Chondrocyte (in vitro differentiated cells): Measurements from ENCODE around the gene TMEM145. TPM values are rescaled to one million over a fixed set of nuclear protein-coding genes. Genes with fewer than 3 reads are reported as not detected.

Experiments
- DNase-seq: peaks from one replicate; pipeline ENCODE4 v3.0.0; 2021; ENCODE audit warnings: mixed read lengths, low spot score
- H3K27ac Mint-ChIP-seq: one replicate; pipeline ENCODE4 v1.8.0; 2021; ENCODE audit warnings: mild to moderate bottlenecking, moderate library complexity, mixed read lengths; ENCODE audit not compliant: unreplicated experiment
- H3K27me3 Mint-ChIP-seq: 2 replicates; pipeline ENCODE4 v1.8.0; 2021; ENCODE audit warnings: low read depth, mixed read lengths
- H3K36me3 Mint-ChIP-seq: 2 replicates; pipeline ENCODE4 v1.8.0; 2021; ENCODE audit warnings: low read depth, mixed read lengths
- H3K4me1 Mint-ChIP-seq: 2 replicates; pipeline ENCODE4 v1.8.0; 2021; ENCODE audit warnings: low read depth, mild to moderate bottlenecking, mixed read lengths
- H3K4me3 Mint-ChIP-seq: one replicate; pipeline ENCODE4 v1.8.0; 2021; ENCODE audit warnings: mild to moderate bottlenecking, moderate library complexity, mixed read lengths; ENCODE audit not compliant: unreplicated experiment
- H3K9me3 Mint-ChIP-seq: 2 replicates; pipeline ENCODE4 v1.8.0; 2021; ENCODE audit warnings: low read depth, mixed read lengths
- total RNA-seq: library from RNA; stranded (reverse); gene quantifications from 3 replicates; pipeline ENCODE4 v1.2.1, GENCODE V29; 2021
- TF ChIP-seq, protein P1 (sequence below): fragments of 200-600 bp; sonication (generic); IDR thresholded peaks from 2 replicates; pipeline ENCODE4 v1.5.0; 2021; ENCODE audit warnings: antibody characterized with exemption, mild to moderate bottlenecking, moderate library complexity

Gene TMEM145
- total RNA-seq, 1 donor from 2014 or later = 0.32 TPM

DNA sequence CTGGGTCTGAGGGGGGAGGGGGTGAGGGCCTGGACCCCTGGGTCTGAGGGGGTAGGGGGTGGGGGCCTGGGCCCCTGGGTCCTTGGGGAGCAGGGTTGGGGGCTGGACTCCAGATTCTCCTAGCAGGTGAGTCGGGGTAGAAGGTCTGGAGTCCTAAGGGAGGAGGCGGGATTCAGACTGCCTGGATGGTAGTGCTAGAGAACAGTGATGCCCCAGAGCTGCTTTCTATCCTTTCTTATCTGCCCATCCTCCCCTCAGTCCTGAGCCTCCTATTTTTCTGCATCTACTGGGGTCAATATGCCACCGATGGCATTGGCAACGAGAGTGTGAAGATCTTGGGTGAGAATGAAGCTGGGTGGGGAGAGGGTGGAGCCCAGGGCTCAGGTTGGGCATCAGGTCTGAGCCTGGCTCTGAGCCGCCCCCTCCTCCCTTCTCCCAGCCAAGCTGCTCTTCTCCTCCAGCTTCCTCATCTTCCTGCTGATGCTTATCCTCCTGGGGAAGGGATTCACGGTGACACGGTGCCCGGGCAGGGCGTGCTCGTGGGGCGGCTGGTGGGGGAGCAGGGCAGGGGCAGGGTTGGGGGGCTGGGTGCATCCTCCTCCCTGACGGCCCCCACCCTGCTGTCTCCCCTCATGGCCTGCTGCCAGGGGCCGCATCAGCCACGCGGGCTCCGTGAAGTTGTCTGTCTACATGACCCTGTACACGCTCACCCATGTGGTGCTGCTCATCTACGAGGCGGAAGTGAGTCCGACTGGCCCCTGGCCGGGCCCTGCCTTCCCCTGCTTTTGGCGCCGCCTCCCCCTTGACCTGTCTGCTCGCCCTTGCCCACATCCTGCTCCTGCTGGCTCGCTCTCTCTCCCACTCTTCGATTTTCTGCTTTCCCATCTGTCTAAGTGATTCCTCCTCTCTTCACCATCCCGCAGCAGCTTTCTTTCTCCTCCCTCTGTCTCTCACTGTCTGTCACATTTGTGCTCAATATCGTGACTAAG lies 3.4 kb downstream of the TMEM145 start:
- no peaks in the 10 kb centered on the region for H3K36me3 Mint-ChIP-seq
- no peak overlapping the region for H3K27ac Mint-ChIP-seq
- DNase-seq = no peak
- H3K4me3 Mint-ChIP-seq = no peak overlapping the region
- peaks cover 15% of the 10 kb centered on the region for H3K27me3 Mint-ChIP-seq
- no peaks in the 10 kb centered on the region for H3K9me3 Mint-ChIP-seq
- TF ChIP-seq, protein P1, sequence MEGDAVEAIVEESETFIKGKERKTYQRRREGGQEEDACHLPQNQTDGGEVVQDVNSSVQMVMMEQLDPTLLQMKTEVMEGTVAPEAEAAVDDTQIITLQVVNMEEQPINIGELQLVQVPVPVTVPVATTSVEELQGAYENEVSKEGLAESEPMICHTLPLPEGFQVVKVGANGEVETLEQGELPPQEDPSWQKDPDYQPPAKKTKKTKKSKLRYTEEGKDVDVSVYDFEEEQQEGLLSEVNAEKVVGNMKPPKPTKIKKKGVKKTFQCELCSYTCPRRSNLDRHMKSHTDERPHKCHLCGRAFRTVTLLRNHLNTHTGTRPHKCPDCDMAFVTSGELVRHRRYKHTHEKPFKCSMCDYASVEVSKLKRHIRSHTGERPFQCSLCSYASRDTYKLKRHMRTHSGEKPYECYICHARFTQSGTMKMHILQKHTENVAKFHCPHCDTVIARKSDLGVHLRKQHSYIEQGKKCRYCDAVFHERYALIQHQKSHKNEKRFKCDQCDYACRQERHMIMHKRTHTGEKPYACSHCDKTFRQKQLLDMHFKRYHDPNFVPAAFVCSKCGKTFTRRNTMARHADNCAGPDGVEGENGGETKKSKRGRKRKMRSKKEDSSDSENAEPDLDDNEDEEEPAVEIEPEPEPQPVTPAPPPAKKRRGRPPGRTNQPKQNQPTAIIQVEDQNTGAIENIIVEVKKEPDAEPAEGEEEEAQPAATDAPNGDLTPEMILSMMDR = no peak
- H3K4me1 Mint-ChIP-seq = peaks cover 14% of the 10 kb centered on the region

DNA sequence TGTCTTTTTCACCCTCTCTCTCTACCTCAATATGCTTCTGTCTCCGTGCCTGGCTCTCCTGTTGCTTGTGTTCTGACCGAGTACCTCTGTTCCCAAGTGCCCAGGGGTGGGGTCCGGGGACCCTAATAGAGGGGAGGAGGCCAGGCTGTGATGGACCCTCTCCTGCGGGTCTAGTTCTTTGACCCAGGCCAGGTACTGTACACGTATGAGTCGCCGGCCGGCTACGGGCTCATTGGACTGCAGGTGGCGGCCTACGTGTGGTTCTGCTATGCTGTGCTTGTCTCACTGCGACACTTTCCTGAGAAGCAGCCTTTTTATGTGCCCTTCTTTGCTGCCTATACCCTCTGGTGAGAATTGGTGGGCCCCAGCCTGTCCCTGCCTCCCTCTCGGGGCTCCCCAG lies 4.4 kb downstream of the TMEM145 start:
- peaks cover 17% of the 10 kb centered on the region for H3K27me3 Mint-ChIP-seq

GRCh38 chr19:42322305-42322704 lies 9.2 kb downstream of the TMEM145 start:
- H3K9me3 Mint-ChIP-seq = no peaks in the 10 kb centered on the region
- H3K27me3 Mint-ChIP-seq = peaks cover 23% of the 10 kb centered on the region

More for the DNA sequence above, 4.4 kb downstream of the TMEM145 start:
- Mint-ChIP-seq H3K4me3 (no peak overlapping the region), H3K36me3 (no peaks in the 10 kb centered on the region), H3K27ac (no peak overlapping the region), H3K9me3 (no peaks in the 10 kb centered on the region), H3K4me1 (peaks cover 13% of the 10 kb centered on the region)
- TF ChIP-seq, protein P1 = no peak
- no peak for DNase-seq

GRCh38 chr19:42323473-42323851 lies 10.4 kb downstream of the TMEM145 start:
- peaks cover 23% of the 10 kb centered on the region for H3K27me3 Mint-ChIP-seq
- peaks cover 31% of the 10 kb centered on the region for H3K4me1 Mint-ChIP-seq
- H3K36me3 Mint-ChIP-seq = no peaks in the 10 kb centered on the region
- TF ChIP-seq, protein P1 = no peak
- no peak overlapping the region for H3K4me3 Mint-ChIP-seq
- H3K9me3 Mint-ChIP-seq = no peaks in the 10 kb centered on the region
- H3K27ac Mint-ChIP-seq = no peak overlapping the region
- no peak for DNase-seq

More at GRCh38 chr19:42322305-42322704, 9.2 kb downstream of the TMEM145 start:
- DNase-seq = no peak
- Mint-ChIP-seq H3K4me3 (no peak overlapping the region), H3K4me1 (peaks cover 20% of the 10 kb centered on the region), H3K27ac (no peak overlapping the region), H3K36me3 (no peaks in the 10 kb centered on the region)
- TF ChIP-seq, protein P1 = no peak

DNA sequence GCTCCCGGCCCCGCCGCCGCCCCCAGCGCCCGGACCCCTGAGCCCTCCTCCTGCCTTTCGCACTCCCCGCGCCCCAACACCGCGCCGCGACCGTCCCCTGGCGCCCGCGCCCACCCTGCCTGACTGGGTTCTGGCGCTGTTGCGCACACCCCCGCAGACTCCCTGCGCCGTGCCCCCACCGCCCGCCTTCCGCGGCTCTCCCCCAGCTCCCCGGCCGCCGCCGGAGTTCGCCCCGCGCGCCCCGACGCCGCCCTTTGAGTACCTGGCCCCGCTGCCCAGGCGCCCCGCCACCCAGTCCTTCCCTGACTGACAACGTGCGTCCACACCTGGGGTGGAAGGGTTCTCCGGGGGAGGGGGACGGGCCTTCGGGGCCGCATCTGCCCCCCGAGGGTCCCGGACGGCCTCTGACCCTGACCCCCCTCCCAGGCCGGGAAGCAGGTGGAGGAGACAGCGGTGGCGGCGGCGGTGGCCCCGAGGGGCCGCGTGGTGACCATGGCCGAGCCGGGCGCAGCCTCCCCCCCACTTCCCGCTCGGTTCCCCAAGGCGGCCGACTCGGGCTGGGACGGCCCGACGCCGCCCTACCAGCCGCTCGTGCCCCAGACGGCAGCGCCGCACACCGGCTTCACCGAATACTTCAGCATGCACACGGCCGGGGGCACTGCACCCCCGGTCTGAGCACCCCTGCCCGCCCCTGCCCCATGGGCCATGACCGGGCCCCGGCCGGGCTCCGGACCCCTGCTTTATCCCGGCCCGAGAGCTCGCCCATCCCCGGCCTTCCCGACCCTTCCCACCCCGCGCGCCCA lies 10.9 kb downstream of the TMEM145 start:
- no peak for DNase-seq
- TF ChIP-seq, protein P1 = no peak
- peaks cover 23% of the 10 kb centered on the region for H3K27me3 Mint-ChIP-seq
- H3K4me3 Mint-ChIP-seq = no peak overlapping the region
- no peaks in the 10 kb centered on the region for H3K36me3 Mint-ChIP-seq
- peaks cover 31% of the 10 kb centered on the region for H3K4me1 Mint-ChIP-seq
- no peak overlapping the region for H3K27ac Mint-ChIP-seq
- no peaks in the 10 kb centered on the region for H3K9me3 Mint-ChIP-seq
